Ishikawa (cell line): ENCODE measurements around the gene NR0B1.

Source experiments
- CEBPB ChIP-seq: IDR thresholded peaks from 2 replicates; pipeline ENCODE4 v1.6.1; 2012
- CREB1 ChIP-seq: IDR thresholded peaks from 2 replicates; pipeline ENCODE4 v1.6.1; 2012; ENCODE audit warnings: low read depth
- EGR1 ChIP-seq: IDR thresholded peaks from 2 replicates; pipeline ENCODE4 v1.6.1; 2012
- EP300 ChIP-seq: IDR thresholded peaks from 2 replicates; pipeline ENCODE4 v1.6.1; 2012; ENCODE audit warnings: borderline replicate concordance
- FOXM1 ChIP-seq: IDR thresholded peaks from 2 replicates; pipeline ENCODE4 v1.6.1; 2012; ENCODE audit warnings: low read depth, borderline replicate concordance
- MAX ChIP-seq: IDR thresholded peaks from 2 replicates; pipeline ENCODE4 v1.6.1; 2012
- NFIC ChIP-seq: IDR thresholded peaks from 2 replicates; pipeline ENCODE4 v1.6.1; 2012
- RAD21 ChIP-seq: IDR thresholded peaks from 2 replicates; pipeline ENCODE4 v1.6.1; 2012; ENCODE audit warnings: low read depth
- REST ChIP-seq: IDR thresholded peaks from 2 replicates; pipeline ENCODE4 v1.6.1; 2012; ENCODE audit warnings: low read depth, mild to moderate bottlenecking
- TAF1 ChIP-seq: IDR thresholded peaks from 2 replicates; pipeline ENCODE4 v1.6.1; 2012; ENCODE audit warnings: low read depth, mild to moderate bottlenecking
- TCF12 ChIP-seq: IDR thresholded peaks from 2 replicates; pipeline ENCODE4 v1.6.1; 2012; ENCODE audit warnings: low read depth
- TEAD4 ChIP-seq: IDR thresholded peaks from 2 replicates; pipeline ENCODE4 v1.6.1; 2012
- USF1 ChIP-seq: IDR thresholded peaks from 2 replicates; pipeline ENCODE4 v1.6.1; 2012
- YY1 ChIP-seq: IDR thresholded peaks from 2 replicates; pipeline ENCODE4 v1.6.1; 2012; ENCODE audit warnings: low read depth
- ZBTB7A ChIP-seq: IDR thresholded peaks from 2 replicates; pipeline ENCODE4 v1.6.1; 2012; ENCODE audit warnings: low read depth

Gene NR0B1

GRCh38 chrX:30278365-30278764, 30.8 kb downstream of the NR0B1 start:
- TF ChIP-seq RAD21 (no peak), EP300 (no peak), CREB1 (no peak), TAF1 (no peak), REST (no peak), TEAD4 (no peak), USF1 (no peak), YY1 (no peak), EGR1 (no peak), FOXM1 (no peak), TCF12 (no peak), ZBTB7A (no peak), CEBPB (no peak), NFIC (no peak), MAX (no peak)

GRCh38 chrX:30275498-30275897, 33.7 kb downstream of the NR0B1 start:
- no peak for TF ChIP-seq YY1
- no peak for TF ChIP-seq TEAD4
- peak; percentile 51 for TF ChIP-seq RAD21
- no peak for TF ChIP-seq REST
- no peak for TF ChIP-seq EP300

- TF ChIP-seq TEAD4 (no peak), CREB1 (no peak), TAF1 (no peak), TCF12 (no peak), MAX (no peak), YY1 (no peak), CEBPB (no peak), REST (no peak), RAD21 (no peak), USF1 (no peak), ZBTB7A (no peak), EP300 (no peak), FOXM1 (no peak), EGR1 (no peak), NFIC (no peak)
Measured at GRCh38 chrX:30270639-30271038, 38.6 kb downstream of the NR0B1 start.

GRCh38 chrX:30262763-30263162, 46.4 kb downstream of the NR0B1 start:
- TF ChIP-seq YY1 (no peak), RAD21 (no peak), NFIC (no peak), FOXM1 (no peak), ZBTB7A (no peak), CREB1 (no peak), USF1 (no peak), REST (no peak), TEAD4 (no peak), TCF12 (no peak), TAF1 (no peak), CEBPB (no peak), MAX (no peak), EP300 (no peak), EGR1 (no peak)
